Mesenteric fat pad (tissue), 1 donor: ENCODE data around the gene TAS2R41. TPM values are rescaled to one million over a fixed set of nuclear protein-coding genes. Genes with fewer than 3 reads are reported as not detected.
"Not testable (repeated sequence)": the region's sequence is repeated elsewhere in the genome, so short reads cannot be mapped to it uniquely, and the experiment has no call there.

ENCODE experiments used
- DNase-seq: peaks from one replicate; pipeline ENCODE4 v3.0.0-alpha.2; 2020; ENCODE audit warnings: low spot score
- total RNA-seq: library from RNA; stranded (reverse); fragmentation: NEBNext Ultra II Directional; extraction: Animal tissue kit (Norgen Biotek cat#: 25700); gene quantifications from one replicate; pipeline ENCODE4 v1.2.1, GENCODE V29; 2021
- donor health status: DM: yes; HTN: yes; CAD: no.

Gene TAS2R41
- total RNA-seq, 1 donor from 2014 or later = not detected

GRCh38 chr7:143455942-143456341 lies 21.7 kb upstream of the TAS2R41 start:
- DNase-seq = no peak

- no peak for DNase-seq
Observed at GRCh38 chr7:143456992-143457793, 20.5 kb upstream of the TAS2R41 start.

- DNase-seq = no peak
Observed at GRCh38 chr7:143458263-143458662, 19.4 kb upstream of the TAS2R41 start.

GRCh38 chr7:143458681-143459080 lies 19.0 kb upstream of the TAS2R41 start:
- no peak for DNase-seq

GRCh38 chr7:143459359-143459758 lies 18.3 kb upstream of the TAS2R41 start:
- DNase-seq = no peak

- no peak for DNase-seq
Observed at GRCh38 chr7:143460271-143460979, 17.2 kb upstream of the TAS2R41 start.

GRCh38 chr7:143462045-143462444 lies 15.6 kb upstream of the TAS2R41 start:
- no peak for DNase-seq

GRCh38 chr7:143463556-143463955 lies 14.1 kb upstream of the TAS2R41 start:
- DNase-seq = no peak

GRCh38 chr7:143463957-143464356 lies 13.7 kb upstream of the TAS2R41 start:
- DNase-seq = no peak

GRCh38 chr7:143467724-143468123 lies 9.9 kb upstream of the TAS2R41 start:
- DNase-seq = no peak

- DNase-seq = not testable (repeated sequence)
Observed at GRCh38 chr7:143472071-143472689, 5.5 kb upstream of the TAS2R41 start.

GRCh38 chr7:143479055-143479766 lies 1.5 kb downstream of the TAS2R41 start:
- DNase-seq = no peak

GRCh38 chr7:143480501-143480900 lies 2.8 kb downstream of the TAS2R41 start:
- no peak for DNase-seq

- DNase-seq = no peak
Observed at GRCh38 chr7:143484119-143484518, 6.4 kb downstream of the TAS2R41 start.

- DNase-seq = no peak
Observed at GRCh38 chr7:143485094-143485493, 7.4 kb downstream of the TAS2R41 start.

- no peak for DNase-seq
Observed at GRCh38 chr7:143485500-143485899, 7.8 kb downstream of the TAS2R41 start.

- DNase-seq = not testable (repeated sequence)
Observed at GRCh38 chr7:143486266-143486665, 8.6 kb downstream of the TAS2R41 start.

GRCh38 chr7:143487061-143487460 lies 9.4 kb downstream of the TAS2R41 start:
- no peak for DNase-seq

- no peak for DNase-seq
Observed at GRCh38 chr7:143487566-143487965, 9.9 kb downstream of the TAS2R41 start.

GRCh38 chr7:143490717-143491306 lies 13.1 kb downstream of the TAS2R41 start:
- DNase-seq = no peak

GRCh38 chr7:143492043-143492471 lies 14.4 kb downstream of the TAS2R41 start:
- no peak for DNase-seq
